NT2/D1 (cell line): ENCODE results near the gene PRRG4.

Experiments used
- SUZ12 ChIP-seq: IDR thresholded peaks from 2 replicates; pipeline ENCODE4 v1.6.1; 2011; ENCODE audit not compliant: insufficient read length, insufficient read depth; ENCODE audit errors: extremely low read depth
- ZNF274 ChIP-seq: IDR thresholded peaks from 2 replicates; pipeline ENCODE4 v1.6.1; 2011; ENCODE audit warnings: mild to moderate bottlenecking, low read depth, low read length

- TF ChIP-seq ZNF274 (no peak), SUZ12 (no peak)
Observed at GRCh38 chr11:32820497-32820896, 9.2 kb upstream of the PRRG4 start.
